Fibroblast of lung (primary cell): Measurements from ENCODE around the gene ADRB2. TPM values are rescaled to one million over a fixed set of nuclear protein-coding genes. Genes with fewer than 3 reads are reported as not detected.

Source experiments
- DNase-seq, 2 donors: peaks; one replicate each; pipeline versions ENCODE4 v3.0.0 to v3.0.0-alpha.2; 2010; ENCODE audit warnings: low read depth in 2 of 2
- H2AFZ ChIP-seq: 2 replicates; pipeline ENCODE4 v1.5.1; 2012; ENCODE audit warnings: low read length, control low read depth, inconsistent platforms
- H3K27ac ChIP-seq: 2 replicates; pipeline ENCODE4 v1.5.1; 2011; ENCODE audit warnings: low read length, control low read depth; ENCODE audit not compliant: insufficient read depth
- H3K27me3 ChIP-seq: 2 replicates; pipeline ENCODE4 v1.5.1; 2011; ENCODE audit warnings: mild to moderate bottlenecking, low read length; ENCODE audit not compliant: control insufficient read depth, insufficient read depth
- H3K36me3 ChIP-seq: 2 replicates; pipeline ENCODE4 v1.5.1; 2011; ENCODE audit warnings: low read length; ENCODE audit not compliant: control insufficient read depth, insufficient read depth
- H3K4me1 ChIP-seq: 2 replicates; pipeline ENCODE4 v1.5.1; 2011; ENCODE audit warnings: low read length; ENCODE audit not compliant: control insufficient read depth, insufficient read depth; ENCODE audit errors: extremely low read depth
- H3K4me2 ChIP-seq: 2 replicates; pipeline ENCODE4 v1.5.1; 2011; ENCODE audit warnings: low read length, control low read depth; ENCODE audit not compliant: insufficient read depth; ENCODE audit errors: extremely low read depth
- H3K4me3 ChIP-seq, 4 experiments: fragments of 200-600 bp in 1 of 4; sonication (generic) in 1 of 4; replicated peaks in 1 of 4; 2 replicates each; pipeline ENCODE4 v1.5.1; 2011 to 2016; ENCODE audit warnings: low read length in 4 of 4, low read depth in 3 of 4, mild to moderate bottlenecking in 3 of 4, control low read depth in 2 of 4, inconsistent platforms in 1 of 4, mixed read lengths in 1 of 4; ENCODE audit not compliant: insufficient read depth in 1 of 4; ENCODE audit errors: control extremely low read depth in 1 of 4
- H3K79me2 ChIP-seq: 2 replicates; pipeline ENCODE4 v1.5.1; 2012; ENCODE audit warnings: mild to moderate bottlenecking, low read length, inconsistent platforms; ENCODE audit not compliant: control insufficient read depth, insufficient read depth
- H3K9ac ChIP-seq: 2 replicates; pipeline ENCODE4 v1.5.1; 2011; ENCODE audit warnings: mild to moderate bottlenecking, low read length, control low read depth; ENCODE audit not compliant: insufficient read depth
- H3K9me3 ChIP-seq: 2 replicates; pipeline ENCODE4 v1.5.1; 2012; ENCODE audit warnings: low read depth, low read length; ENCODE audit not compliant: control insufficient read depth, insufficient read depth
- H4K20me1 ChIP-seq: 2 replicates; pipeline ENCODE4 v1.5.1; 2011; ENCODE audit warnings: low read length; ENCODE audit not compliant: control insufficient read depth, insufficient read depth; ENCODE audit errors: extremely low read depth
- CTCF ChIP-seq, 2 donors: IDR thresholded peaks in 1 of 2; conservative IDR thresholded peaks in 1 of 2; 1 replicate in 1 of 2; 2 replicates in 1 of 2; pipeline ENCODE4 v1.5.1; 2011 to 2012; ENCODE audit warnings: low read length in 2 of 2, control low read depth in 1 of 2, inconsistent platforms in 1 of 2, low read depth in 1 of 2, mild to moderate bottlenecking in 1 of 2
- EZH2 ChIP-seq: IDR thresholded peaks from 2 replicates; pipeline ENCODE4 v1.5.1; 2012; ENCODE audit warnings: low read length, control low read depth, mild to moderate bottlenecking; ENCODE audit errors: missing control alignments
- polyA plus RNA-seq, 2 donors: library from polyadenylated mRNA; depleted of rRNA in 1 of 2; stranded (reverse) in 1 of 2; unstranded in 1 of 2; fragments of >200 nt; gene quantifications; 2 replicates each; pipeline ENCODE4 v1.2.1, GENCODE V29; 2011 to 2012; ENCODE audit warnings: missing spikeins in 1 of 2
- total RNA-seq: library from RNA; depleted of rRNA; stranded (reverse); fragments of >200 nt; gene quantifications from 2 replicates; pipeline ENCODE4 v1.2.1, GENCODE V29; 2014

The ADRB2 gene
- total and polyA plus RNA-seq, 2 donors (not counting 1 experiment from before 2014, with no cell fraction given), result 0.60 to 4.5 TPM

DNA sequence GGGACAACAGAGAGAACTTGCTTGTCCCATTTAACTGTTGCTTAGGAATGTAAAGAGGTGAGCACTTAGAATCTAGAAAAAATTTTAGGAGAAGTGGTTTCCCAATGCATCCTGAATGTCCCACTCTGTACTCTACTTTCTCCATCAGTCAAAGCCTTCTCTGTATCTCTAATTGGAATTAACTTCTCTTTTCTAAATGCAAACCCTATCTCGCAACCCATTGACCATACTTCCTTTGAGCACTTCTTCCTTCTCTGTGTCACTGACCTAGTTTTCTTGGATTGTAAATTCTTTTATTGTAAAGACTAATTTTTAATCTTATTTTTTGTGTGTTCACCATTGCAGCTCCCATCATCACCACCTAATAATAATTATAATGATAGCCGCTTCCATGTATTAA lies 33.3 kb downstream of the ADRB2 start:
- H3K4me3 ChIP-seq, result no peak overlapping the region
- no peaks in the 10 kb centered on the region for H3K36me3 ChIP-seq
- no peak for DNase-seq
- H3K27me3 ChIP-seq, result no peaks in the 10 kb centered on the region
- H3K4me2 ChIP-seq, result no peak overlapping the region
- H3K4me1 ChIP-seq, result no peaks in the 10 kb centered on the region
- no peak overlapping the region for H2AFZ ChIP-seq
- no peak for TF ChIP-seq EZH2
- no peak for TF ChIP-seq CTCF (conservative IDR thresholded peaks at IDR 0.05 in 1 of 2, IDR thresholded peaks at IDR 0.05 in 1 of 2; ENCODE audit: low read depth in 1 of 2, low read length in 2 of 2)
- H3K27ac ChIP-seq, result no peak overlapping the region
- no peak overlapping the region for H3K9ac ChIP-seq
- H3K79me2 ChIP-seq, result no peaks in the 10 kb centered on the region
- no peaks in the 10 kb centered on the region for H4K20me1 ChIP-seq
- no peaks in the 10 kb centered on the region for H3K9me3 ChIP-seq

DNA sequence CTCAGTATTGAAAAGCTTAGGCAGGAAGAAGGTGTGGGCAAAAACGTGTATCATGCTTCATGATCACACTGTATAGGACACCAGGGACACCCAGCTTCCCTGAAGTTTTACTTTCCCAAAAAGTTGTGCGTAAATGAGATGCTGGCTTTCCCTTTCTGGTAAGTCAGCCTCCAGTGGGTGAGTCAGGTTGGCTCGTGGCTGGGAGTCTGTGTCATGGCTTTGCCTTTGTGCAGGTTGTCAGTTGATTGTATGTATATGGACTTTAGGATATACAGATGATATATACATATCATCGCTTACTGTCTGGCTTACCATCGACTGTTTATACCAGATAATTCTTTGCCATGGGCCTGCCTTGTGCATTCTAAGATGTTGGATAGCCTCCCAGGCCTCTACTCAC lies 34.2 kb downstream of the ADRB2 start:
- Histone ChIP-seq H3K9me3 (no peaks in the 10 kb centered on the region), H4K20me1 (no peaks in the 10 kb centered on the region), H3K9ac (no peak overlapping the region), H3K79me2 (no peaks in the 10 kb centered on the region), H3K27ac (no peak overlapping the region), H3K4me3 (no peak overlapping the region), H3K4me2 (no peak overlapping the region), H3K27me3 (no peaks in the 10 kb centered on the region), H3K4me1 (no peaks in the 10 kb centered on the region), H3K36me3 (no peaks in the 10 kb centered on the region), H2AFZ (no peak overlapping the region)
- no peak for TF ChIP-seq CTCF (conservative IDR thresholded peaks at IDR 0.05 in 1 of 2, IDR thresholded peaks at IDR 0.05 in 1 of 2; ENCODE audit: low read depth in 1 of 2, low read length in 2 of 2)
- TF ChIP-seq EZH2, result no peak
- DNase-seq, result no peak

GRCh38 chr5:148861088-148861487 lies 34.7 kb downstream of the ADRB2 start:
- Histone ChIP-seq H3K4me2 (no peak overlapping the region), H4K20me1 (no peaks in the 10 kb centered on the region), H3K4me1 (no peaks in the 10 kb centered on the region), H3K27me3 (no peaks in the 10 kb centered on the region), H3K27ac (no peak overlapping the region), H3K79me2 (no peaks in the 10 kb centered on the region), H3K9ac (no peak overlapping the region), H3K4me3 (no peak overlapping the region), H2AFZ (no peak overlapping the region), H3K36me3 (no peaks in the 10 kb centered on the region), H3K9me3 (no peaks in the 10 kb centered on the region)
- TF ChIP-seq CTCF (conservative IDR thresholded peaks at IDR 0.05 in 1 of 2, IDR thresholded peaks at IDR 0.05 in 1 of 2; ENCODE audit: low read depth in 1 of 2, low read length in 2 of 2), result no peak
- TF ChIP-seq EZH2, result no peak
- no peak for DNase-seq
